Pons (tissue), 1 donor: ENCODE data around the gene ST3GAL3.
"Not testable (repeated sequence)": the region's sequence is repeated elsewhere in the genome, so short reads cannot be mapped to it uniquely, and the experiment has no call there.

Experiments used
- DNase-seq: peaks from one replicate; pipeline ENCODE4 v3.0.0-alpha.2; 2016; ENCODE audit warnings: low spot score

Gene ST3GAL3

GRCh38 chr1:43704838-43705237 lies 2.5 kb upstream of the ST3GAL3 start:
- DNase-seq, result no peak

- DNase-seq, result no peak
These were observed 2.0 kb upstream of the ST3GAL3 start for GRCh38 chr1:43705334-43705733.

- DNase-seq, result no peak
These were observed 1.2 kb upstream of the ST3GAL3 start for GRCh38 chr1:43705982-43706597.

- DNase-seq, result no peak
These were observed 642 bp upstream of the ST3GAL3 start for GRCh38 chr1:43706598-43707189.

- no peak for DNase-seq
These were observed 670 bp downstream of the ST3GAL3 start for GRCh38 chr1:43708002-43708410.

GRCh38 chr1:43711049-43711448 lies 3.7 kb downstream of the ST3GAL3 start:
- DNase-seq, result no peak

GRCh38 chr1:43711524-43712386 lies 4.4 kb downstream of the ST3GAL3 start:
- DNase-seq, result no peak

- no peak for DNase-seq
These were observed 9.4 kb downstream of the ST3GAL3 start for GRCh38 chr1:43716559-43717281.

- no peak for DNase-seq
These were observed 11.7 kb downstream of the ST3GAL3 start for GRCh38 chr1:43719063-43719462.

GRCh38 chr1:43719670-43720419 lies 12.5 kb downstream of the ST3GAL3 start:
- not testable (repeated sequence) for DNase-seq

GRCh38 chr1:43722810-43723209 lies 15.5 kb downstream of the ST3GAL3 start:
- no peak for DNase-seq

- DNase-seq, result peak; percentile 57
These were observed 22.6 kb downstream of the ST3GAL3 start for GRCh38 chr1:43729816-43730463.

GRCh38 chr1:43731867-43732531 lies 24.7 kb downstream of the ST3GAL3 start:
- DNase-seq, result peak; percentile 14

GRCh38 chr1:43736819-43737218 lies 29.5 kb downstream of the ST3GAL3 start:
- no peak for DNase-seq

GRCh38 chr1:43742026-43742425 lies 34.7 kb downstream of the ST3GAL3 start:
- no peak for DNase-seq

- no peak for DNase-seq
These were observed 35.9 kb downstream of the ST3GAL3 start for GRCh38 chr1:43743206-43743605.

GRCh38 chr1:43747736-43748135 lies 40.4 kb downstream of the ST3GAL3 start:
- DNase-seq, result no peak

GRCh38 chr1:43750083-43750482 lies 42.7 kb downstream of the ST3GAL3 start:
- no peak for DNase-seq

- DNase-seq, result no peak
These were observed 46.1 kb downstream of the ST3GAL3 start for GRCh38 chr1:43753422-43753821.

- no peak for DNase-seq
These were observed 47.6 kb downstream of the ST3GAL3 start for GRCh38 chr1:43754892-43755291.
